ENCODE results near the gene GSG1. TPM values are rescaled to one million over a fixed set of nuclear protein-coding genes. Genes with fewer than 3 reads are reported as not detected.
"Not testable (repeated sequence)": the region's sequence is repeated elsewhere in the genome, so short reads cannot be mapped to it uniquely, and the experiment has no call there.

The GSG1 gene
- total RNA-seq, 1 experiment from 2014 or later = not detected

DNA sequence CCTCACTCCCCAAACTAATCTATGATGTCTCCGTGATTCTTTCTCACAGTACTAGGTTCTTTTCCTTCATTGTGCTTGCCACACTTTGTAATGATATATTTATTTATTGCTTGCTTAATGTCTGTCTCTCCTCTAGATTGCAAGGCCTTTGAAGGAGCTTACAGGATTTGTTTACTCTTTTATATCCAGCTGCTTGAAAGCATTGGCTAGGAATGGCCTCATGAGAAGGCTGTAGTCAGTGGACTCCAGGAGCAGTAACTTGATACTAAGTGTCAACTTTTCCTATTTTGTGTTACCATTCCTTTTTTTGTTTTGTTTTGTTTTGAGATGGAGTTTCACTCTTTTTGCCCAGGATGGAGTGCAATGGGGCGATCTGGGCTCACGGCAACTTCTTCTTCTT, 66.6 kb downstream of the GSG1 start:
- no peaks in the 10 kb centered on the region for H3K79me2 ChIP-seq (ENCODE audit: insufficient read depth, low read length)
- intact Hi-C loops (cut with micrococcal nuclease) = no loop called here
- RAD21 ChIA-PET (ENCODE audit: low non-redundant PET in 1 of 2, low total read pairs in 2 of 2, uncharacterized antibody in 2 of 2, unreplicated experiment in 2 of 2) = no interaction called here

GRCh38 chr12:13035335-13035734, 68.1 kb downstream of the GSG1 start:
- intact Hi-C loops (cut with micrococcal nuclease); BruUV-seq (replicated peaks); H3K9me3 ChIP-seq (ENCODE audit: control insufficient read depth in 1 of 2, insufficient read depth in 1 of 2, low read depth in 1 of 2, low read length in 2 of 2): not testable (repeated sequence)

More for the DNA sequence above, 66.6 kb downstream of the GSG1 start:
- H4K20me1 ChIP-seq (ENCODE audit: insufficient read depth) = no peaks in the 10 kb centered on the region
- H3K27me3 ChIP-seq (ENCODE audit: insufficient read depth, low read length) = no peaks in the 10 kb centered on the region
- TF ChIP-seq, protein P1, sequence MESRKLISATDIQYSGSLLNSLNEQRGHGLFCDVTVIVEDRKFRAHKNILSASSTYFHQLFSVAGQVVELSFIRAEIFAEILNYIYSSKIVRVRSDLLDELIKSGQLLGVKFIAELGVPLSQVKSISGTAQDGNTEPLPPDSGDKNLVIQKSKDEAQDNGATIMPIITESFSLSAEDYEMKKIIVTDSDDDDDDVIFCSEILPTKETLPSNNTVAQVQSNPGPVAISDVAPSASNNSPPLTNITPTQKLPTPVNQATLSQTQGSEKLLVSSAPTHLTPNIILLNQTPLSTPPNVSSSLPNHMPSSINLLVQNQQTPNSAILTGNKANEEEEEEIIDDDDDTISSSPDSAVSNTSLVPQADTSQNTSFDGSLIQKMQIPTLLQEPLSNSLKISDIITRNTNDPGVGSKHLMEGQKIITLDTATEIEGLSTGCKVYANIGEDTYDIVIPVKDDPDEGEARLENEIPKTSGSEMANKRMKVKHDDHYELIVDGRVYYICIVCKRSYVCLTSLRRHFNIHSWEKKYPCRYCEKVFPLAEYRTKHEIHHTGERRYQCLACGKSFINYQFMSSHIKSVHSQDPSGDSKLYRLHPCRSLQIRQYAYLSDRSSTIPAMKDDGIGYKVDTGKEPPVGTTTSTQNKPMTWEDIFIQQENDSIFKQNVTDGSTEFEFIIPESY (IDR thresholded peaks at IDR 0.05; ENCODE audit: extremely low read depth, insufficient replicate concordance, low read length) = no peak
- TF ChIP-seq REST (IDR thresholded peaks at IDR 0.05; ENCODE audit: low read depth) (no peak), JUND (IDR thresholded peaks at IDR 0.05) (no peak), TCF7L2 (IDR thresholded peaks at IDR 0.05; ENCODE audit: borderline replicate concordance, extremely low read depth, insufficient read depth, insufficient read length) (no peak), ZFX (IDR thresholded peaks at IDR 0.05) (no peak), FOSL1 (IDR thresholded peaks at IDR 0.05; ENCODE audit: low read depth) (no peak), SIN3A (IDR thresholded peaks at IDR 0.05; ENCODE audit: low read depth) (no peak), CEBPB (IDR thresholded peaks at IDR 0.05; ENCODE audit: low read depth) (no peak), CBX3 (IDR thresholded peaks at IDR 0.05; ENCODE audit: low read depth) (no peak), YY1 (IDR thresholded peaks at IDR 0.05; ENCODE audit: extremely low read depth, insufficient replicate concordance, low read depth, low read length) (no peak)
- no peaks in the 10 kb centered on the region for H3K4me1 ChIP-seq (ENCODE audit: control insufficient read depth in 1 of 2, insufficient read depth in 2 of 2, low read length in 2 of 2)
- H2AFZ ChIP-seq (ENCODE audit: low read depth, low read length, poor library complexity, severe bottlenecking) = no peak overlapping the region
- DNase-seq (ENCODE audit: low read depth, low spot score) = no peak
- H3K4me3 ChIP-seq (replicated peaks in 1 of 2; ENCODE audit: low read depth in 1 of 2, low read length in 2 of 2) = no peak overlapping the region
- H3K9ac ChIP-seq (ENCODE audit: low read length) = no peak overlapping the region
- ChIA-PET POLR2A (no interaction called here), CTCF (no interaction called here)
- no TSS peak for BruUV-seq (replicated peaks)
- H3K27ac ChIP-seq (ENCODE audit: low read depth, low read length) = no peak overlapping the region
- H3K9me3 ChIP-seq (ENCODE audit: control insufficient read depth in 1 of 2, insufficient read depth in 1 of 2, low read depth in 1 of 2, low read length in 2 of 2) = no peaks in the 10 kb centered on the region
- no peak for ATAC-seq
- no peaks in the 10 kb centered on the region for H3K9me2 ChIP-seq (ENCODE audit: insufficient read depth)
- no peak overlapping the region for H3K4me2 ChIP-seq (ENCODE audit: low read length)
- H3K36me3 ChIP-seq (ENCODE audit: control insufficient read depth in 1 of 2, insufficient read depth in 2 of 2, low read length in 2 of 2) = no peaks in the 10 kb centered on the region

More at GRCh38 chr12:13035335-13035734, 68.1 kb downstream of the GSG1 start:
- CTCF ChIA-PET; H3K9ac ChIP-seq (ENCODE audit: low read length); H3K79me2 ChIP-seq (ENCODE audit: insufficient read depth, low read length); H4K20me1 ChIP-seq (ENCODE audit: insufficient read depth); H3K9me2 ChIP-seq (ENCODE audit: insufficient read depth); H3K27me3 ChIP-seq (ENCODE audit: insufficient read depth, low read length); H3K4me1 ChIP-seq (ENCODE audit: control insufficient read depth in 1 of 2, insufficient read depth in 2 of 2, low read length in 2 of 2); H2AFZ ChIP-seq (ENCODE audit: low read depth, low read length, poor library complexity, severe bottlenecking); H3K4me2 ChIP-seq (ENCODE audit: low read length); ATAC-seq; RAD21 ChIA-PET (ENCODE audit: low non-redundant PET in 1 of 2, low total read pairs in 2 of 2, uncharacterized antibody in 2 of 2, unreplicated experiment in 2 of 2); H3K36me3 ChIP-seq (ENCODE audit: control insufficient read depth in 1 of 2, insufficient read depth in 2 of 2, low read length in 2 of 2); H3K27ac ChIP-seq (ENCODE audit: low read depth, low read length); H3K4me3 ChIP-seq (replicated peaks in 1 of 2; ENCODE audit: low read depth in 1 of 2, low read length in 2 of 2); DNase-seq (ENCODE audit: low read depth, low spot score); POLR2A ChIA-PET: not testable (repeated sequence)
